ENCODE data around the gene TPMT. TPM values are rescaled to one million over a fixed set of nuclear protein-coding genes. Genes with fewer than 3 reads are reported as not detected.
"Not testable (repeated sequence)": the region's sequence is repeated elsewhere in the genome, so short reads cannot be mapped to it uniquely, and the experiment has no call there.

TPMT gene
- total RNA-seq, 4 donors from 2014 or later, result 6.7 to 14.4 (median 9.7) TPM

DNA sequence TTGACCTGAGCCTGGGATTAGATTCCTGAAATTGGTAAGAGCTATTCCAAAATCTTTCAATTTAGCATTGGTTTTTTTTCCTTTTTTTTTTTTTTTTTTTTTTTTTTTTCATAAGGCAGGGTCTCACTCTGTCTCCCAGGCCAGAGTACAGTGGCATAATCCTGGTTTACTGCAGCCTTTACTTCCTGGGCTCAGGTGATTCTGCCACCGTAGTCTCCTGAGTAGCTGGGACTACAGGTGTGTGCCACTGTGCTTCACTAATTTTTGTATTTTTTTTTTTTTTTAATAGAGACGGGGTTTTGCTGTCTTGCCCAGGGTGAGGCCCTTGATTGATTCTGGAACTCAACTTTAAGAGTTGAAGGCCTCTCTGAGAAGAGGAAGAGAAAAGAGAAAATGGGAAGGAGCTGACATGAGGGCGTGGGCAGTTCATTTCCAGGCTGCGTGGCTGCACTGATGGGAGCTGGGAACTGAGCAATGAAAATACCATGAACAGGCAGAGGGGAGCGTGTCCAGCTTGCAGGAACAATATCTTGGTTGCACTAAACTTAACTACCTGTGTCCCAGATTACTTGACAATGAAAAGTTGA, 25.0 kb upstream of the TPMT start:
- DNase-seq (ENCODE audit: low spot score in 2 of 2), result no peak
- no peaks in the 10 kb centered on the region for H3K9me3 ChIP-seq
- no peak for TF ChIP-seq POLR2AphosphoS5 (IDR thresholded peaks at IDR 0.05)
- TF ChIP-seq EP300 (IDR thresholded peaks at IDR 0.05), result no peak
- TF ChIP-seq CTCF (IDR thresholded peaks at IDR 0.05), result no peak
- TF ChIP-seq POLR2A (IDR thresholded peaks at IDR 0.05), result no peak
- H3K27me3 ChIP-seq, result no peaks in the 10 kb centered on the region
- no peak overlapping the region for H3K4me3 ChIP-seq
- no peak overlapping the region for H3K27ac ChIP-seq
- WGBS, result 78% methylated on average over 5 of the region's 5 CpGs
- H3K4me1 ChIP-seq, result no peaks in the 10 kb centered on the region
- H3K36me3 ChIP-seq, result peaks cover 8% of the 10 kb centered on the region

DNA sequence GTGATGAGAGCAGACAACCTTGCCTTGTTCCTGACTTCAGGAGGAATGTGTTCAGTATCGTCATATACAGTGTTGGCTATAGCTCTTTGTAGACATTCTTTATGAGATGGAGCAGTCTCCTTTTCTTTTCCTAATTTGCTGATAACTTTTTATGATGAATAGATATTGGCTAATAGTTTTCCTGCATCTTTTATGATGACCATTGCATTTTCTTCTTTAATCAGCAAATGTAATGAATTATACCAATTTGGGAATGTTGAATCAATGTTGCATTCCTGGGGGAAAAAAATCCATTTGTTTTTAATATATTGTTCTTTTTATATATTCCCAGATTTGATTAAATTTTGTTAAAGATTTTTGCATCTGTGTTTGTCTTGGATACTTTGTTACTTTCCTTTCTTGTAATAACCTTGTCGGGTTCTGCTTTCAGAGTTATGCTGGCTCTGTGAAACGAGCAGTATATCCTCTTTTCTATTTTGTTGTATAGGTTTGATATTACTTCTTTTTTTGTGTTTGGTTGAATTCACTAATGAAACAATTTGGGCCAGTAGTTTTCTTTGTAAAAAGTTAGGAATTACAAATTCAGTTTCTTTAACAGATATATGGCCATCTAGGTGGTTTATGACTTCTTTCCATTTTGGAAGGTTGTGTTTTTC, 24.2 kb upstream of the TPMT start:
- TF ChIP-seq POLR2AphosphoS5 (IDR thresholded peaks at IDR 0.05) (no peak), EP300 (IDR thresholded peaks at IDR 0.05) (no peak), POLR2A (IDR thresholded peaks at IDR 0.05) (no peak), CTCF (IDR thresholded peaks at IDR 0.05) (no peak)
- 84% methylated on average over 3 of the region's 3 CpGs for WGBS
- Histone ChIP-seq H3K27ac (no peak overlapping the region), H3K9me3 (no peaks in the 10 kb centered on the region), H3K4me3 (no peak overlapping the region), H3K27me3 (no peaks in the 10 kb centered on the region), H3K4me1 (no peaks in the 10 kb centered on the region), H3K36me3 (peaks cover 15% of the 10 kb centered on the region)
- no peak for DNase-seq (ENCODE audit: low spot score in 2 of 2)

DNA sequence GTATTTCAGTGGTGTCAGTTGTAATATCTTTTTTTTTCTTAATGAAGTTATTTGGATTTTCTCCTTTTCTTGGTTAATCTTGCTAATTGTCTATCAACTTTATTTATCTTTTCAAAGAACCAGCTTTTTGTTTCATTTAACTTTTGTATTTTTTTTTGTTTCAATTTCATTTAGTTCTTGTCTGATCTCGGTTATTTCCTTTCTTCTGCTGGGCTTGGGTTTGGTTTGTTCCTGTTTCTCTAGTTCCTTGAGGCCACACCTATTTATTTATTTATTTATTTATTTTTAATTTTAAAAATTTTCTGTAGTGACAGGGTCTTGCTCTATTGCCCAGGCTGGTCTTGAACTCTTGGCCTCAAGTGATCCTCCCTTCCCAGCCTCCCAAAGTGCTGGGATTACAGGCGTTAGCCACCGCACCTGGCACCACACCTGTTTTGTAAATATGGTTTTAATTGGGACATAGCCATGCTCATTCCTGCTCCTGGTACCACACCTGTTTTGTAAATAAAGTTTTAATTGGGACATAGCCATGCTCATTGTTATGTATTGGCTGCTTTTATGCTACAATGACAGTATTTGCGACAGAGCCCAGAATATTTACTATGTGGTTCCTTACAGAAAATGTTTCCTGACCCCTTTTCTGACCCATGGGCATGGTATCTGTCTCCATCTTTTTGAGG, 22.5 kb upstream of the TPMT start:
- TF ChIP-seq POLR2AphosphoS5 (IDR thresholded peaks at IDR 0.05), result no peak
- TF ChIP-seq CTCF (IDR thresholded peaks at IDR 0.05), result no peak
- no peak for TF ChIP-seq EP300 (IDR thresholded peaks at IDR 0.05)
- TF ChIP-seq POLR2A (IDR thresholded peaks at IDR 0.05), result no peak
- H3K27me3 ChIP-seq, result no peaks in the 10 kb centered on the region
- no peak overlapping the region for H3K27ac ChIP-seq
- peaks cover 17% of the 10 kb centered on the region for H3K36me3 ChIP-seq
- H3K4me3 ChIP-seq, result no peak overlapping the region
- whole genome bisulfite sequencing, result 83% methylated on average over 4 of the region's 4 CpGs
- no peaks in the 10 kb centered on the region for H3K9me3 ChIP-seq
- no peaks in the 10 kb centered on the region for H3K4me1 ChIP-seq
- no peak for DNase-seq (ENCODE audit: low spot score in 2 of 2)

- WGBS, result 87% methylated on average over 4 of the region's 4 CpGs
- not testable (repeated sequence) for H3K27me3 ChIP-seq; H3K9me3 ChIP-seq; H3K27ac ChIP-seq; DNase-seq (ENCODE audit: low spot score in 2 of 2); H3K4me1 ChIP-seq; H3K4me3 ChIP-seq
- H3K36me3 ChIP-seq, result peaks cover 17% of the 10 kb centered on the region
Measured at GRCh38 chr6:18176198-18176597, 21.3 kb upstream of the TPMT start.

GRCh38 chr6:18171871-18172270, 17.0 kb upstream of the TPMT start:
- Histone ChIP-seq H3K27me3 (no peaks in the 10 kb centered on the region), H3K9me3 (no peaks in the 10 kb centered on the region), H3K27ac (no peak overlapping the region), H3K4me3 (no peak overlapping the region), H3K36me3 (peaks cover 38% of the 10 kb centered on the region), H3K4me1 (no peaks in the 10 kb centered on the region)
- 57% methylated on average over 7 of the region's 7 CpGs for WGBS
- TF ChIP-seq CTCF (IDR thresholded peaks at IDR 0.05) (no peak), POLR2A (IDR thresholded peaks at IDR 0.05) (no peak), EP300 (IDR thresholded peaks at IDR 0.05) (no peak), POLR2AphosphoS5 (IDR thresholded peaks at IDR 0.05) (no peak)
- DNase-seq (ENCODE audit: low spot score in 2 of 2), result no peak

All from suprapubic skin (tissue), 4 donors.